GM21526 (cell line): ENCODE results near the gene RNU6-9.

ENCODE experiments used
- ATAC-seq: cut with Tn5 transposase; IDR thresholded peaks from one replicate; pipeline ENCODE4 v1.9.1; 2021; ENCODE audit warnings: moderate library complexity; ENCODE audit not compliant: unreplicated experiment, low FRiP score

Gene RNU6-9

DNA sequence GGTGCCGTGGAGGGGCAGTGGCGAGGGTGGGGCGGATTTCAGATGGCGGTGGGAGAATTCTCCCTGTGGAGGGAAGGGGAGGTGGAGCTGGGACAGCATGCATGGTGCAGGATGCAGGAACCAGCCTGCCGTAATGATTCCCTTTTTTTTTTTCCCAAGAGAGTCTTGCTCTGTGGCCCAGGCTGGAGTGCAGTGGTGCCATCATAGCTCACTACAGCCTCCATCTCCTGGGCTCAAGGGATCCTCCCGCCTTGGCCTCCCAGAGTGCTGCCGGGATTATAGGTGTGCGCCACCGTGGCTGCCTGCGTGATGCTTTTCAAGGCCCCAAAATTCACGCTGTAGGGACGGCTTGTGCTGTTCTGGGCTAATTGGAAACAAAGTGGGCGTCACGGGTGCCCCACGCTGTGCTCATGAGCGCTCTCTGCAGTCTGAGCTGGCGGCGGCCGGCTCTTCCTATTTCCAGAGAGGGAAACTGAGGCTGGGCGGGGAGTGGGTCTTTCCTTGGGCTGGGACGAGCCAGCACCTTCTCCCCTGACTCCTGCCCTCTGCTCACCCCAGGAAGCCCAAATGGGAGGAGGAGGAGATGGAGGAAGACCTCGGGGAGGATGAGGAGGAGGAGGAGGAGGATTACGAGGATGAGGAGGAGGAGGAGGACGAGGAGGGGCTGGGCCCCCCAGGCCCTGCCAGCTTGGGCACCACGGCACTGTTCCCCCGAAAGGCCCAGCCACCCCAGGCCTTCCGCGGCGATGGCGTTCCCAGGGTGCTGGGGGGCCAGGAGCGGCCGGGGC lies 38.8 kb downstream of the RNU6-9 start:
- ATAC-seq = no peak

DNA sequence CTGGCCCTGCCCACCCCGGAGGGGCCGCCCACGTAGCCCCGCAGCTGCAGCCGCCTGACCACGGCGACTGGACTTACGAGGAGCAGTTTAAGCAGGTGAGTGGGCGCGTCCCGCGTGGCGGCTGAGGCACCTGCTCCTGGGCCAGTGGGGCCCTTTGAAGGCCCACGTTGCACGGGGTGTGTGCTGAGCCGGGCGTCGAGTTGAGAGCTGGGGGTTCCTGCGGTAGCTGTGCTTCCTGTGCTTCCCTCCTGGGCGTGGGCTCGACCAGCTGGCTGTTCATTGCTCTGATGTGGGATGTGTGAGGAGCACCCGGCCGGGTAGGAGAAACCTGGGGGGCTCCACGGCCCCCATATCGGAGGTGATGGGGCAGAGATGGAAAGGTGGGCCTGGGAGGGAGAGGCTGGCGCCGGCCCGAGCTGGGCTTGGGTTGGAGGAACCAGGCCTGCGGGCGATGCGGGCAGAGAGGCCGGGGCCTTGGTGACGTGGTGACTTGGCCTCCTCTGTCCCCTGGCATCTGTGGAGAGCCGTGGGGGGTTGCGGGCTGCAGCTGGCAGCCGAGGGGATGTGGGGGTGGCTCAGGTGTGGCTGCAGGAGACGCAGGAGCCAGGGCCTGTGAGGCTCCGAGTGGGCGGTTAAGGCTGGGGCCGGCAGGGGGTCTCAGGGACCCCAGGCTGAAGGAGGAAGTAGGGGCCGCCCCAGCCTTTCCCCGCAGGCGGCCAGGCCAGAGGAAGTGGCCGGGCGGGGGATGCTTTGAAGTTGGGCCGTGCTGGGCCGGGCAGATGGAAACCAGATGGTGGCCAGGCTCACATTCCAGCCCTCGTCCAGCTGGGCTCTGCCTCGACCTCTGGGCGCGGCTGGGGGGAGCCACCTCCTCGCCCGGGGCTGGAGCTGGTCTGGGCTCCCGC lies 39.6 kb downstream of the RNU6-9 start:
- no peak for ATAC-seq

DNA sequence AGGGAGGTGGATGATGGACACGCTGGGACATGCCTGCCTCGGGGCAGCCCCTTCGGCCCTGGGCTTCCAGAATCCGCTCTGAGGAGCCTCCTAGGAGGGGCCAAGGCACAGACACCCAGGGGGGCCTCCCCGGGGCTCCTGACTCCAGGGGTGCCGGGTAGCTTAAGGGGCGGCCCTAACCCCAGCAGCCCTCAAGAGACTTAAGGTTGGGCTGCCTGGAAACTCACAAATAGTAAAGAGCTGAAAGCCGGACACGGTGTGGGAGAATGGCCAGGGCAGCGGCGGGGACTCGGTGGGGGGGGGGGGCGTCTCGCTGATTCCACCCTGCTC lies 40.2 kb downstream of the RNU6-9 start:
- ATAC-seq = no peak

DNA sequence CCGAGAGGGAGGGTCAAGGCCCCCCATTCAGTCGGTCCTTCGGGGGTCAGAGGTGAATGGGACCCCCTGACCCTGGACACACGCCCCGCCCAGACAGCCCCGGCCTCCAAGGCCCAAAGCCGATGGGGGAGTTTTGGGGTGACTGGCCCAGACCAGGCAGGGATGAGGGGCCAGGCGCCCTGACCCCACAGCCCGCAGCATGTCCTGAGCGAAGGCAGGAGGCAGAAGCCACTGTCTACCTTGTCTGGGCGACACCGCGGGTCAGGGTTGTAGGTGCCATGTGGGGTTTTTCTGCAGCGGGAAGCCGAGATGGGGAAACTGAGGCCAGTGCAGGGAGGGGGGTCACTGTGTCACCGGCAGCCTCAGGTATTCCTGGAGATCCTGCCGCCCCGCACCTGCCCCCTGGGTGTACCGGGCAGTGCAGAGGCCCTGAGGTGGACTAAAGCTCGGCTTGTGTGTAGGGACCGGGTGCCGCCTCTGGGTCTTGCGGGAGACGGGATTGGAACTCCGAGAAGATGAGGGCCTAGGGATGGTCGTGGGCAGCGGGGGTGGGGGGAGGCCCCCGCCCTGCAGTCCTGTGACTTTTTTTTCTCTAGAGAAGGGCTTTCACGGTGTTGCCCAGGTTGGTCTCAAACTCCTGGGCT lies 41.0 kb downstream of the RNU6-9 start:
- no peak for ATAC-seq

DNA sequence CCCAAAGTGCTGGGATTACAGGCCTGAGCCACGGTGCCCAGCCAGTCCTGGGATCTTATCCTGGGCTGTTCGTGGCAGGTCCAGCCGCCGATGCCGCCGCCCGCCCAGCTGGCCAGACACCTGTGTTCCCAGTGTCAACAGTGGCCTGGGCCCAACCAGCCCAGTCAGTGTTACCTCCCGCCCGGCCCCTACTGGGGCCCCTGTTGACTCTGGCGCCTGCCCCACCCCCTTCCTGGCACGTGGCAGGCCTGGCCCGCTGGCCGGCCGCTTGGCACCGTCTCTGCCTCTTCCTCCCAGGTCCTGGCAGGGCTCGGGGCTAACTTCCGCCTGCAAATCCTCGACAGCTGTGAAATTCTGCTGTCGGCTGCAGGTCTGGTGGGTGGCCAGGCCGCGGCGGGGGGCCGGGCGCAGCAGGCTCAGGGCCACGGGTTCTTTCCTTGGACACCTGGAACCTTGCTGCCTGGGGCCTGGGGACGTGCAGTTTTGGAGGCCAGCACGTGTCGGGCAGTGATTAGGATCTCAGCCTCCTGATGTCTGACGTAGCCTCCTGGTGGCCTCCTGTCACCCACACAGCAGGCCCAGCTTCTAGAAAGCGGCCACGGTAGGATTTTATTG lies 41.7 kb downstream of the RNU6-9 start:
- ATAC-seq = no peak

DNA sequence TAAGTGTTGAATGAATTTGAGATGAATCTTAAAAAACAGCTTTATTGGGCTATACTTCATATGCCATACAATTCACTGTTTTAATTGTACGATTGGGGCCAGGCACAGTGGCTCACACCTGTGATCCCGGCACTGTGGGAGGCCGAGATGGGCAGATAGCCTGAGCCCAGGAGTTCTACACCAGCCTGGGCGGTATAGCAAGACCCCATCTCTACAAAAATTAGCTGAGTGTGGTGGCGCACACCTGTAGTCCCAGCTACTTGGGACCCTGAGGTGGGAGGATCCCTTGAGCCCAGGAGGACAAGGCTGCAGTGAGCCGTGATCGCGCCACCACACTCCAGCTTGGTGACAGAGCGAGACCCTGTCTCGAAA lies 42.9 kb downstream of the RNU6-9 start:
- ATAC-seq = no peak

DNA sequence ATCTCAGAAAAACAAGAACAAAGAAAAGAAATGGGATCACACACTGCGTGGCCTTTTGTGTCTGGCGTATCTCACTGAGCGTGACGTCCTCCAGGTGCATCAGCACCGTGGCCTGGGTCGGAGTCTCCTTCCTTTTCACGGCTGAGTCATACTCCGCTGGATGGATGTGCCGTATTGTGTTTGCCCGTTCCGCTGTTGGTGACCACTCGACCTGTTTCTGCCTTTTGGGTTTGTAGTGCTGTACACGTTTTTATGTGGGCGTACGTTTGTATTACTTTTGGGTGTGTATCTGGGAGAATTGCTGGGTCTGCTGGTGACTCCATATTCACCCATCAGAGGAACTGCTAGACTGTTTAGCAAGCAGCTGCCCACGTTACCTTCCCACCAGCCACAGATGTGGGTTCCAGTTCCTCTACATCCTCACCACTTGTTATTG lies 44.0 kb downstream of the RNU6-9 start:
- no peak for ATAC-seq

DNA sequence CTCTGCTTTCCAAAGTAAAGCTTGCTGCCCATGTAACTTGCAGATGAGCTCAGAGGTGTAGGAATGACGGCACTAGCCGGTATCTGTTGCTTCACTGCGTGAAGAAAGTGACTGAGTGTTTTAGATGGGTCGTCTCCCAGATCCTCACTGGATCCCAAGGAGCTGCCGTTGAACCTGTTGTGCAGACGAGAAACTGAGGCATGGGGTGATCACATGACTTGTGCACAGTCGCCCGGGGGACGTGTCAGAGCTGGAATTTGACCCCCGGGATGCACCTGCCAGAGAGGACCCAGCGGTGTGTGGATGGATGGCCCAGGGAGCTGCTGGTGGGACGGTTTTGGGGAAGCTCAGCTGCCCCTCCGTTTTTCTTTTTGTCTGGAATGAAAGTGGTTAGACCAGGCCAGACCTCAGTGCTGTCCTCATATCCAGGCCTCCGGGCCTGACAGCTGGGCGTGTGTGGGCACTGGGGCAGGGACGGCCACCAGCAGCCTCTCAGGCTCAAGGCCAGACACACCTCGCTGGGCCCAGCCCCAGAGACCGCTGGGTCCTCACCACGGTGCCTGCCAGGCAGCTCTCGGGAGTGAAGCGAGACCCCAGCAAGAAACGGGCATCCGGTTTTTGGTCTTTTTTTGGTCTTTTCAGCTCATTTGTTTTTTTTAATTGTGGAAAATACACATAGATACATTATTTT lies 45.1 kb downstream of the RNU6-9 start:
- ATAC-seq = no peak

DNA sequence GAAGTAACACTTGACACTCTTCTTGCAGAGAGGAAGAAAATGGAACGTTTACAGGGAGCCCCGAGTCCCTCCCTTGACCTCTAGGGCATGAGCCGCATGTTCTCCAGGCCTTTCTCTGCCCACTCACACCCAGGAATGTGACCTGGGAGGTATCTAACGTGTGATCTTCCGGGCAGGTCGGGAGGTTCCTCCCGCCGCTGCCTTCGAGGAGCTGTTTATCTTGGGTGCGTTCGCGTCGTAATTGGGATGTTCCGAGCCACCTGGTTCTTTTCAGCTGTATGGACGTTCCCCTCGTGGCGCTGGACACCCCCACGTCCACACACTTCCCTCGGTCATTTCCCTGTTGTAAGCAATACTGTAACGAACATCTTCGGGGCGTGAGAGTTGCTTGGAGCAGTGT lies 46.2 kb downstream of the RNU6-9 start:
- ATAC-seq = no peak

DNA sequence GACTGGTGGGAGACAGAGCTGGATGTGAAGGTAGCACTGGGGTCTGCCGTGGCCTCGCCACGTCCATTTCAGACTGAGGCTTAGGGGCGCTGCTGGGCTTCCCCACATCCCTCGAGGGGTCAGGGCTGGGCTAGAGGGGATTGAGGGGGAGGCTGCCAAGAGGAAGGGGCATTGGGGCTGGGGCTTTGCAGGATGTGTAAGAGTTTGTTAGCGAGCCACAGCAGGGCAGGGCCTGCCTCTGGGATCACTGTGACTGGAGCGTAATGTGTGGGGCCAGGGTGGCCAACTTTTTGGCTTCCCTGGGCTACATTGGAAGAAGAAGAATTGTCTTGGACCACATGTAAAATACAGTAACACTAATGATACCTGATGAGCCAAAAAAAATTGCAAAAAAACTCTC lies 46.6 kb downstream of the RNU6-9 start:
- no peak for ATAC-seq

DNA sequence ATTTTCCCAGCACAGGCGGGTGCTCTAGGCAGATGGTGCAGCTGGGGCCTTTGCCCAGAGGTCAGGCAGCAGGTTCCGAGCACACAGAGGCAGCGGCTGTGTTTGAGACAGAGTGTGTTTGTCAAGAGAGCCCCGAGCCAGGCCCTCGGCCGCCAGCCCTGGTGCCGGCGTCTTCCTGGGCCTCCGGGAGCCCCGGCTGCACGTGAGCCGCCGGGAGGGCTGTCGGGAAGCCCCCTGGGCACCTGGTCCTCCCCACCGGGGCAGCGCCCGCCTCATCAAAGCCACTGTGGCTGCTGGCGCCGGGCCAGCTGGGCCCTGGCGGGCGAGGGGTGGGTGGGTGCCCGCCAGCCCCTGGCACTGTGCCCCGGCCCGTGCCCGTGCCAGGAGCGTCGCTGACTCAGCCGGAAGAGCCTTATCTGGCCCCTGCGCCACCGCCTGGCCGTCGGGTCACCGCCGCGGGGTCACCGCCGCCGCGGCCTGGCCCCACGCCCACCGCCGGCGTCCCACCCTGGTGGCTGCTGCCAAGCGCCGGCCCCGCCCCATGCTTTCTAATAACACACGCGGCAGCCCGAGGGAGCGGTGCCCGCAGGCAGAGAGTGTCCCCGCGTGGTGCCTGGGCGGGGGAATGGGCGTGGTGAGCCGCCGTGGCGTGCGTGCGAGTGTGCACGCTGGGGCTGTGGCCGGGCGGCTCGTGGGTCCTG lies 47.5 kb downstream of the RNU6-9 start:
- no peak for ATAC-seq

DNA sequence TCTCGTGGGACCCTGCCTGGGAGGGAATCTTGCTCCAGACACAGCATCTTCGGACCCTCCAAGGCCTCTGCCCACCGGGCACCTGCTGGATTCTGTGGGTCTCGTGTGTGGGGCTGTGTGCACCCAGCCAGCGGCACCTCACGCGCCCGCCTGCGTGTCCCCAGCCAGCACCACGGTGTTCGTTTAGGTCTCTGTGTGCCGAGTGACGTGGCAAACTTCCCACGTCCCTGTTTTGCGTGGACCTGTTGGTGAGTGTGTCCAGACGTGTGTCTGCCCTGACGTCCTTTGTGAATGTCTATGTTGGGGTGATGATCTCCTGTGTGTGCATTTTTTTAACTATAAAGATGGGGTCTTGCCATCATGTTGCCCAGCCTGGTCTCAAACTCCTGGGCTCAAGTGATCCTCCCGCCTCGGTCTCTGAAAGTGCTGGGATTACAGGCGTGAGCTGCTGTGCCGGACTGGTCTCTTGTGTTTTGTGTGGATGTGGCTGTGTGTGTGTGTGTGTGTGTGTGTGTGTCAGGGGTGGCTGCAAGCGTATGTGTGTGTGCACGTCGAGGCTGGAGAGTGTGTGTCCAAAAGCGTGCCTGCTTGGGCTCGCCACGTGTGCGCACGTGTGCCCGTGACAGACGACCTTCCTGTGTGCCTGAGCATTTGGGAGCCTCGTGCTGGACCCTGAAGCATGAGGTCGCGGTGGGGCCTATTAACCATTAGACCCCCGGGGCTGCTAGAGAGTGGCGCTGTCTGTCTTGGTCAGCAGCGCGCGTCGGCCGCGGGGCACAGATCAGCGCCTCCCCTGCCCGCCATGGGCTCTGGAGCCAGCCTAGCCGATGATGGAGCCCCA lies 48.2 kb downstream of the RNU6-9 start:
- no peak for ATAC-seq

DNA sequence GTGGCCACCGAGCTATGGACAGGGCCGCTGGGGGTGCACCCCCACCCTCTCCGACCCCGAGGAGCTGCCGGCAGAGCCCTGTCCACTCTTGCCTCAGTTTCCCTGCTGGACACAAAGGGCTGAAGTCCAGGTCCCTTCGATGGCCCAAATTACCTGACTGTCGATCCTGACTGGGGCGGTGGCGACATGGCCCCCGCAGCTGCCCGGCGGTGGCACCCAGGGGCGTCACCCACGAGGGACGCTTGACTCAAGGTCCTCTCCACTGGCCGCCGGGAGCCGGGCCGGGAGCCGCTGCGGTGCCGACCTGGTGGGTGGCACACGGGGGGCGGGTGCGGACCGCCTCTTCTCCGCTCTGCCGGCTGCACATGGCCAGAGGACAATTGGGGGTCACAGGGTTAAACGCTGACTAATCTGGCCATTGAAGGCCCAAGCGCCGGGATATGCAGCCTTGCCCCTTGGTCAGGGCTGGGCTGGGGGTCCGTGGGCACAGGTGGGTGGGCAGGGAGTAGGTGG lies 48.9 kb downstream of the RNU6-9 start:
- no peak for ATAC-seq
